ENCODE results near the gene EQTN. TPM values are rescaled to one million over a fixed set of nuclear protein-coding genes. Genes with fewer than 3 reads are reported as not detected.

The EQTN gene
- total RNA-seq = not detected in 2 replicates

GRCh38 chr9:27297050-27297449, at the start of gene EQTN:
TSS of gene EQTN (minus strand) at chr9:27297150. CDS start at chr9:27297055, 95 bp downstream.

Other genes starting within 250 kb of the EQTN start
- gene TEK, start 187.9 kb downstream of the EQTN start, total RNA-seq = 3.2 and 10.5 TPM in 2 replicates
- gene IFNK, start 227.1 kb upstream of the EQTN start, total RNA-seq = not detected in 2 replicates
- 0.16 and 0.18 TPM in 2 replicates for gene MOB3B, start 232.7 kb upstream of the EQTN start, total RNA-seq

Measured in cardiac atrium fibroblast (primary cell).